OCI-LY3 (cell line): ENCODE measurements around the gene CCNL1.
A peak's percentile ranks its signal among the peaks of the same experiment; 100 is the strongest.
"Not testable (repeated sequence)": the region's sequence is repeated elsewhere in the genome, so short reads cannot be mapped to it uniquely, and the experiment has no call there.

Experiments used
- H2AFZ ChIP-seq: fragments of 200-600, 300-600 bp; shearing (Covaris generic); 2 replicates; pipeline ENCODE4 v1.6.0; 2014; ENCODE audit warnings: antibody characterized with exemption, low read depth, low read length
- H3K27ac ChIP-seq: fragments of 200-600, 300-600 bp; sonication (generic); 2 replicates; pipeline ENCODE4 v1.5.1; 2014; ENCODE audit warnings: mild to moderate bottlenecking, low read length, moderate library complexity, mixed read lengths
- H3K27me3 ChIP-seq: fragments of 200-600, 300-600 bp; sonication (generic); 2 replicates; pipeline ENCODE4 v1.6.1; 2014; ENCODE audit warnings: low read depth, low read length, mixed read lengths
- H3K36me3 ChIP-seq: fragments of 200-600, 300-600 bp; sonication (generic); replicated peaks from 2 replicates; pipeline ENCODE3; 2014; ENCODE audit warnings: low read depth, low read length, mixed read lengths
- H3K4me1 ChIP-seq: fragments of 300-600, 200-600 bp; sonication (generic); 2 replicates; pipeline ENCODE4 v1.6.1; 2014; ENCODE audit warnings: low read length, mixed read lengths
- H3K4me2 ChIP-seq: fragments of 200-600, 300-600 bp; sonication (generic); 2 replicates; pipeline ENCODE4 v1.6.1; 2014; ENCODE audit warnings: low read length, mixed read lengths
- H3K4me3 ChIP-seq: fragments of 300-600, 200-600 bp; sonication (generic); 2 replicates; pipeline ENCODE4 v1.5.1; 2014; ENCODE audit warnings: antibody characterized with exemption, mild to moderate bottlenecking, low read length, moderate library complexity
- H3K79me2 ChIP-seq: fragments of 300-600, 200-600 bp; shearing (Covaris generic); 2 replicates; pipeline ENCODE4 v1.6.1; 2014; ENCODE audit warnings: mild to moderate bottlenecking, low read length, mixed read lengths
- H3K9ac ChIP-seq: fragments of 300-600, 200-600 bp; shearing (Covaris generic); 2 replicates; pipeline ENCODE4 v1.6.0; 2014; ENCODE audit warnings: mild to moderate bottlenecking, low read length, moderate library complexity
- H3K9me3 ChIP-seq: fragments of 200-600, 300-600 bp; shearing (Covaris generic); 2 replicates; pipeline ENCODE4 v1.6.1; 2014; ENCODE audit warnings: low read length, mixed read lengths; ENCODE audit not compliant: insufficient read depth
- H4K20me1 ChIP-seq: fragments of 200-600, 300-600 bp; sonication (generic); 2 replicates; pipeline ENCODE4 v1.6.1; 2016; ENCODE audit warnings: low read length, mixed read lengths; ENCODE audit not compliant: insufficient read depth
- CTCF ChIP-seq: fragments of 200-600, 300-600 bp; sonication (generic); IDR thresholded peaks from 2 replicates; pipeline ENCODE4 v1.5.1; 2014; ENCODE audit warnings: antibody characterized with exemption, low read length, low read depth
- EZH2phosphoT487 ChIP-seq: fragments of 200-600 bp; shearing (Covaris generic); IDR thresholded peaks from 2 replicates; pipeline ENCODE4 v1.6.1; 2018; ENCODE audit warnings: antibody characterized with exemption, mixed run types, low read depth

Gene CCNL1

GRCh38 chr3:157103860-157104259, 56.1 kb downstream of the CCNL1 start:
- peak overlapping the region; percentile 39; the same call in 1 of the 2 replicates for H3K4me3 ChIP-seq
- no peaks in the 10 kb centered on the region for H4K20me1 ChIP-seq
- H3K36me3 ChIP-seq: no peaks in the 10 kb centered on the region
- no peak overlapping the region for H2AFZ ChIP-seq
- peak overlapping the region; percentile 57 for H3K27ac ChIP-seq
- no peaks in the 10 kb centered on the region for H3K79me2 ChIP-seq
- no peaks in the 10 kb centered on the region for H3K9me3 ChIP-seq
- H3K4me1 ChIP-seq: peaks cover 39% of the 10 kb centered on the region
- TF ChIP-seq EZH2phosphoT487: no peak
- TF ChIP-seq CTCF: no peak
- H3K9ac ChIP-seq: no peak overlapping the region; the same call in 1 of the 2 replicates
- peak overlapping the region; percentile 74 for H3K4me2 ChIP-seq
- H3K27me3 ChIP-seq: 0 out of 2 replicates have a peak, but pooled peaks cover 3% of the 10 kb centered on the region

GRCh38 chr3:157103280-157103679, 56.7 kb downstream of the CCNL1 start:
- H3K9ac ChIP-seq: no peak overlapping the region; the same call in 1 of the 2 replicates
- no peaks in the 10 kb centered on the region for H3K9me3 ChIP-seq
- no peaks in the 10 kb centered on the region for H3K79me2 ChIP-seq
- peaks cover 44% of the 10 kb centered on the region for H3K4me1 ChIP-seq
- peak overlapping the region; percentile 57 for H3K27ac ChIP-seq
- no peaks in the 10 kb centered on the region for H4K20me1 ChIP-seq
- H3K4me3 ChIP-seq: peak overlapping the region; percentile 39
- H3K27me3 ChIP-seq: 0 out of 2 replicates have a peak, but pooled peaks cover 3% of the 10 kb centered on the region
- TF ChIP-seq EZH2phosphoT487 (no peak), CTCF (no peak)
- H3K36me3 ChIP-seq: no peaks in the 10 kb centered on the region
- no peak overlapping the region for H2AFZ ChIP-seq
- H3K4me2 ChIP-seq: peak overlapping the region; percentile 74

GRCh38 chr3:157102595-157102994, 57.4 kb downstream of the CCNL1 start:
- H3K36me3 ChIP-seq, H3K27me3 ChIP-seq, H3K27ac ChIP-seq, H3K9ac ChIP-seq, H3K9me3 ChIP-seq, H3K4me3 ChIP-seq, H3K79me2 ChIP-seq, H3K4me2 ChIP-seq, H4K20me1 ChIP-seq, H2AFZ ChIP-seq: not testable (repeated sequence)
- peaks cover 46% of the 10 kb centered on the region for H3K4me1 ChIP-seq

GRCh38 chr3:157102098-157102497, 57.8 kb downstream of the CCNL1 start:
- H3K4me2 ChIP-seq: no peak overlapping the region
- no peak overlapping the region for H3K27ac ChIP-seq
- H3K27me3 ChIP-seq: 0 out of 2 replicates have a peak, but pooled peaks cover 3% of the 10 kb centered on the region
- H3K9ac ChIP-seq: no peak overlapping the region
- H2AFZ ChIP-seq: no peak overlapping the region
- peaks cover 46% of the 10 kb centered on the region for H3K4me1 ChIP-seq
- no peaks in the 10 kb centered on the region for H3K36me3 ChIP-seq
- no peak for TF ChIP-seq CTCF
- TF ChIP-seq EZH2phosphoT487: no peak
- no peaks in the 10 kb centered on the region for H4K20me1 ChIP-seq
- H3K9me3 ChIP-seq: no peaks in the 10 kb centered on the region
- no peak overlapping the region for H3K4me3 ChIP-seq
- no peaks in the 10 kb centered on the region for H3K79me2 ChIP-seq
